WTC11 (cell line): ENCODE data around the gene KCNJ18.

Experiments used
- ESRRA ChIP-seq: sonication (generic); formaldehyde crosslinking; IDR thresholded peaks from 2 replicates; pipeline ENCODE4 v1.8.1; 2022; ENCODE audit warnings: mild to moderate bottlenecking, missing genetic modification reagents, borderline replicate concordance
- FOXK1 ChIP-seq: sonication (generic); formaldehyde crosslinking; IDR thresholded peaks from 2 replicates; pipeline ENCODE4 v1.8.0; 2022; ENCODE audit warnings: mild to moderate bottlenecking, moderate library complexity, missing genetic modification reagents
- SP1 ChIP-seq: sonication (generic); formaldehyde crosslinking; conservative IDR thresholded peaks from 2 replicates; pipeline ENCODE4 v1.8.1; 2022; ENCODE audit warnings: missing genetic modification reagents
- TF ChIP-seq, protein P1 (sequence below): fragments of 200-600 bp; IDR thresholded peaks from 2 replicates; pipeline ENCODE4 v1.8.0; 2022; ENCODE audit warnings: antibody characterized with exemption
- TF ChIP-seq, protein P2 (sequence below): sonication (generic); formaldehyde crosslinking; IDR thresholded peaks from 2 replicates; pipeline ENCODE4 v1.8.1; 2022; ENCODE audit warnings: low read depth, missing genetic modification reagents, borderline replicate concordance
- TF ChIP-seq, protein P3 (sequence below): sonication (generic); formaldehyde crosslinking; IDR thresholded peaks from 2 replicates; pipeline ENCODE4 v1.8.0; 2022; ENCODE audit warnings: mild to moderate bottlenecking, missing genetic modification reagents

DNA sequence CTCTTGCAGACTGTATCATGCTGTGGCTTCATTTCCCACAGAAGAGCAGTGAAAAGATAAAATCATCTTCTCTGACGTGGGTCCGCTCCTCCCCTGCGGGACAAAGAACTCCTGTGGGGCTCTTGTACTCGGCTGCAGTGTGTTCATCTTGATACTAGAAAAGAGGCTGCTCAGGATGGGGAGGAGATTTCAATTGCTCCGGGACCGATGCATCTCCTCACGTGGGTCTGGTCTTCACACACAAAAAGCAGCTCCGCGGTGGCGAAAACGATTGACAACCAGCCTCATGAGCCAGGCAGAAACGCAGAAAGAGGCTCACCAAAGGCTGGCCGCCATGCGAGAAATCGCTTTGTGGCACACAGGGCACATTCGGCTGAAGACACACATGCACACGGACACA, 14.4 kb upstream of the KCNJ18 start:
- TF ChIP-seq, protein P1, sequence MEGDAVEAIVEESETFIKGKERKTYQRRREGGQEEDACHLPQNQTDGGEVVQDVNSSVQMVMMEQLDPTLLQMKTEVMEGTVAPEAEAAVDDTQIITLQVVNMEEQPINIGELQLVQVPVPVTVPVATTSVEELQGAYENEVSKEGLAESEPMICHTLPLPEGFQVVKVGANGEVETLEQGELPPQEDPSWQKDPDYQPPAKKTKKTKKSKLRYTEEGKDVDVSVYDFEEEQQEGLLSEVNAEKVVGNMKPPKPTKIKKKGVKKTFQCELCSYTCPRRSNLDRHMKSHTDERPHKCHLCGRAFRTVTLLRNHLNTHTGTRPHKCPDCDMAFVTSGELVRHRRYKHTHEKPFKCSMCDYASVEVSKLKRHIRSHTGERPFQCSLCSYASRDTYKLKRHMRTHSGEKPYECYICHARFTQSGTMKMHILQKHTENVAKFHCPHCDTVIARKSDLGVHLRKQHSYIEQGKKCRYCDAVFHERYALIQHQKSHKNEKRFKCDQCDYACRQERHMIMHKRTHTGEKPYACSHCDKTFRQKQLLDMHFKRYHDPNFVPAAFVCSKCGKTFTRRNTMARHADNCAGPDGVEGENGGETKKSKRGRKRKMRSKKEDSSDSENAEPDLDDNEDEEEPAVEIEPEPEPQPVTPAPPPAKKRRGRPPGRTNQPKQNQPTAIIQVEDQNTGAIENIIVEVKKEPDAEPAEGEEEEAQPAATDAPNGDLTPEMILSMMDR, result no peak
- TF ChIP-seq ESRRA (CRISPR knock-in tag) (no peak), FOXK1 (CRISPR knock-in tag) (no peak), SP1 (no peak)
- TF ChIP-seq, protein P2, sequence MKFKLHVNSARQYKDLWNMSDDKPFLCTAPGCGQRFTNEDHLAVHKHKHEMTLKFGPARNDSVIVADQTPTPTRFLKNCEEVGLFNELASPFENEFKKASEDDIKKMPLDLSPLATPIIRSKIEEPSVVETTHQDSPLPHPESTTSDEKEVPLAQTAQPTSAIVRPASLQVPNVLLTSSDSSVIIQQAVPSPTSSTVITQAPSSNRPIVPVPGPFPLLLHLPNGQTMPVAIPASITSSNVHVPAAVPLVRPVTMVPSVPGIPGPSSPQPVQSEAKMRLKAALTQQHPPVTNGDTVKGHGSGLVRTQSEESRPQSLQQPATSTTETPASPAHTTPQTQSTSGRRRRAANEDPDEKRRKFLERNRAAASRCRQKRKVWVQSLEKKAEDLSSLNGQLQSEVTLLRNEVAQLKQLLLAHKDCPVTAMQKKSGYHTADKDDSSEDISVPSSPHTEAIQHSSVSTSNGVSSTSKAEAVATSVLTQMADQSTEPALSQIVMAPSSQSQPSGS (CRISPR knock-in tag), result no peak
- TF ChIP-seq, protein P3, sequence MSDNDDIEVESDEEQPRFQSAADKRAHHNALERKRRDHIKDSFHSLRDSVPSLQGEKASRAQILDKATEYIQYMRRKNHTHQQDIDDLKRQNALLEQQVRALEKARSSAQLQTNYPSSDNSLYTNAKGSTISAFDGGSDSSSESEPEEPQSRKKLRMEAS (CRISPR knock-in tag), result no peak
